GM18519 (cell line): ENCODE measurements around the gene ZC3HAV1.
"Not testable (repeated sequence)": the region's sequence is repeated elsewhere in the genome, so short reads cannot be mapped to it uniquely, and the experiment has no call there.

Experiments used
- ATAC-seq: cut with Tn5 transposase; IDR thresholded peaks from one replicate; pipeline ENCODE4 v1.9.1; 2021; ENCODE audit warnings: mild to moderate bottlenecking, moderate library complexity; ENCODE audit not compliant: unreplicated experiment, low FRiP score

The ZC3HAV1 gene

GRCh38 chr7:139032473-139032872, 77.0 kb downstream of the ZC3HAV1 start:
- no peak for ATAC-seq

GRCh38 chr7:139029353-139029752, 80.2 kb downstream of the ZC3HAV1 start:
- ATAC-seq: no peak

- ATAC-seq: no peak
Observed at GRCh38 chr7:139026551-139026950, 83.0 kb downstream of the ZC3HAV1 start.

- ATAC-seq: not testable (repeated sequence)
Observed at GRCh38 chr7:139025861-139026260, 83.7 kb downstream of the ZC3HAV1 start.

GRCh38 chr7:139023076-139023475, 86.4 kb downstream of the ZC3HAV1 start:
- no peak for ATAC-seq

- no peak for ATAC-seq
Observed at GRCh38 chr7:139022286-139022685, 87.2 kb downstream of the ZC3HAV1 start.

- ATAC-seq: no peak
Observed at GRCh38 chr7:139018910-139019309, 90.6 kb downstream of the ZC3HAV1 start.

GRCh38 chr7:139016931-139017511, 92.5 kb downstream of the ZC3HAV1 start:
- ATAC-seq: peak; percentile 97

- ATAC-seq: no peak
Observed at GRCh38 chr7:139011373-139011772, 98.1 kb downstream of the ZC3HAV1 start.

- no peak for ATAC-seq
Observed at GRCh38 chr7:139004321-139005090, 105.0 kb downstream of the ZC3HAV1 start.

GRCh38 chr7:138999414-138999813, 110.1 kb downstream of the ZC3HAV1 start:
- no peak for ATAC-seq
